ENCODE data around the gene LGALS1. TPM values are rescaled to one million over a fixed set of nuclear protein-coding genes. Genes with fewer than 3 reads are reported as not detected.

LGALS1 gene
- total and polyA plus RNA-seq, 2 donors (not counting 1 experiment from before 2014, with no cell fraction given) = 106 to 207 TPM

- peak overlapping the region; percentile 72 to 84 for H3K27ac ChIP-seq (ENCODE audit: low read length in 2 of 2)
- ChIA-PET POLR2A (interaction anchor here (0.6 to 3.0 kb wide), 12 partner anchors 14 to 49 kb away, joined by 3 to 44 read pairs (median 6); partner anchors contain the start of genes GGA1, LGALS1 and NOL12), CTCF (interaction anchor here (0.7 to 22.6 kb wide), 19 partner anchors 8 to 239 kb away, joined by 3 to 462 read pairs (median 6); partner anchors contain the start of genes GGA1, LGALS1, NOL12 and SH3BP1)
- peak overlapping the region; percentile 59 for H3K9ac ChIP-seq (ENCODE audit: low read length)
- H3K9me3 ChIP-seq (ENCODE audit: control extremely low read depth in 1 of 3, control insufficient read depth in 2 of 3, insufficient read depth in 1 of 3, low read length in 2 of 3) = no peaks in the 10 kb centered on the region
- 14% methylated on average over 5 of the region's 6 CpGs for WGBS (ENCODE audit: insufficient coverage)
- intact Hi-C loops (cut with micrococcal nuclease) = loop anchor here (1.0 kb wide), 5 partner anchors 14 to 89 kb away; partner anchors contain the start of genes GGA1 and NOL12
- H3K27me3 ChIP-seq (replicated peaks in 1 of 4; ENCODE audit: control extremely low read depth in 1 of 4, control insufficient read depth in 3 of 4, insufficient read depth in 4 of 4, low read length in 3 of 4) = no peaks in the 10 kb centered on the region
- ATAC-seq (ENCODE audit: low read depth) = no peak
- H3K27ac Mint-ChIP-seq = peak overlapping the region; percentile 99
- DNase-seq = no peak
- peak overlapping the region; percentile 42 to 74 (median 61) for H3K4me3 ChIP-seq (ENCODE audit: control extremely low read depth in 1 of 5, extremely low read depth in 1 of 5, insufficient read depth in 1 of 5, low read depth in 2 of 5, low read length in 4 of 5)
- H3K4me1 Mint-ChIP-seq = peaks cover 45% of the 10 kb centered on the region
- H3K4me2 ChIP-seq (replicated peaks; ENCODE audit: low read depth, low read length, poor library complexity, severe bottlenecking) = peak overlapping the region; percentile 97
- H3K4me1 ChIP-seq (ENCODE audit: control insufficient read depth in 2 of 2, insufficient read depth in 2 of 2, low read length in 2 of 2) = peaks cover 38 to 44% of the 10 kb centered on the region in 2 donors
- peaks cover 36% of the 10 kb centered on the region for H3K79me2 ChIP-seq (ENCODE audit: control insufficient read depth, insufficient read depth, low read length)
- H3K27me3 Mint-ChIP-seq = no peaks in the 10 kb centered on the region
- H2AFZ ChIP-seq (ENCODE audit: insufficient read depth, low read depth, low read length, poor library complexity, severe bottlenecking) = peak overlapping the region; percentile 73
- peaks cover 8% of the 10 kb centered on the region for H4K20me1 ChIP-seq (ENCODE audit: control insufficient read depth, insufficient read depth, low read length, poor library complexity, severe bottlenecking)
- H3K4me3 Mint-ChIP-seq = peak overlapping the region; percentile 98
- TF ChIP-seq EZH2 (IDR thresholded peaks at IDR 0.05; ENCODE audit: borderline replicate concordance, insufficient read depth, low read depth, low read length, poor library complexity, severe bottlenecking) = no peak
- TF ChIP-seq, protein P1, sequence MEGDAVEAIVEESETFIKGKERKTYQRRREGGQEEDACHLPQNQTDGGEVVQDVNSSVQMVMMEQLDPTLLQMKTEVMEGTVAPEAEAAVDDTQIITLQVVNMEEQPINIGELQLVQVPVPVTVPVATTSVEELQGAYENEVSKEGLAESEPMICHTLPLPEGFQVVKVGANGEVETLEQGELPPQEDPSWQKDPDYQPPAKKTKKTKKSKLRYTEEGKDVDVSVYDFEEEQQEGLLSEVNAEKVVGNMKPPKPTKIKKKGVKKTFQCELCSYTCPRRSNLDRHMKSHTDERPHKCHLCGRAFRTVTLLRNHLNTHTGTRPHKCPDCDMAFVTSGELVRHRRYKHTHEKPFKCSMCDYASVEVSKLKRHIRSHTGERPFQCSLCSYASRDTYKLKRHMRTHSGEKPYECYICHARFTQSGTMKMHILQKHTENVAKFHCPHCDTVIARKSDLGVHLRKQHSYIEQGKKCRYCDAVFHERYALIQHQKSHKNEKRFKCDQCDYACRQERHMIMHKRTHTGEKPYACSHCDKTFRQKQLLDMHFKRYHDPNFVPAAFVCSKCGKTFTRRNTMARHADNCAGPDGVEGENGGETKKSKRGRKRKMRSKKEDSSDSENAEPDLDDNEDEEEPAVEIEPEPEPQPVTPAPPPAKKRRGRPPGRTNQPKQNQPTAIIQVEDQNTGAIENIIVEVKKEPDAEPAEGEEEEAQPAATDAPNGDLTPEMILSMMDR (IDR thresholded peaks at IDR 0.05) = no peak
- H3K9me3 Mint-ChIP-seq (ENCODE audit: insufficient read depth) = no peaks in the 10 kb centered on the region
- H3K36me3 ChIP-seq (replicated peaks in 1 of 2; ENCODE audit: control extremely low read depth in 1 of 2, control insufficient read depth in 1 of 2, extremely low read depth in 1 of 2, insufficient read depth in 2 of 2, low read length in 1 of 2) = peaks cover 0 to 19% of the 10 kb centered on the region in 2 experiments
Observed at GRCh38 chr22:37657590-37658132, 17.8 kb upstream of the LGALS1 start.

All from B cell (primary cell).